OCI-LY3 (cell line): Measurements from ENCODE around the gene ARF1.

Experiments
- H2AFZ ChIP-seq: fragments of 200-600, 300-600 bp; shearing (Covaris generic); 2 replicates; pipeline ENCODE4 v1.6.0; 2014; ENCODE audit warnings: antibody characterized with exemption, low read depth, low read length
- H3K27ac ChIP-seq: fragments of 200-600, 300-600 bp; sonication (generic); 2 replicates; pipeline ENCODE4 v1.5.1; 2014; ENCODE audit warnings: mild to moderate bottlenecking, low read length, moderate library complexity, mixed read lengths
- H3K27me3 ChIP-seq: fragments of 200-600, 300-600 bp; sonication (generic); 2 replicates; pipeline ENCODE4 v1.6.1; 2014; ENCODE audit warnings: low read depth, low read length, mixed read lengths
- H3K36me3 ChIP-seq: fragments of 200-600, 300-600 bp; sonication (generic); replicated peaks from 2 replicates; pipeline ENCODE3; 2014; ENCODE audit warnings: low read depth, low read length, mixed read lengths
- H3K4me1 ChIP-seq: fragments of 300-600, 200-600 bp; sonication (generic); 2 replicates; pipeline ENCODE4 v1.6.1; 2014; ENCODE audit warnings: low read length, mixed read lengths
- H3K4me2 ChIP-seq: fragments of 200-600, 300-600 bp; sonication (generic); 2 replicates; pipeline ENCODE4 v1.6.1; 2014; ENCODE audit warnings: low read length, mixed read lengths
- H3K4me3 ChIP-seq: fragments of 300-600, 200-600 bp; sonication (generic); 2 replicates; pipeline ENCODE4 v1.5.1; 2014; ENCODE audit warnings: antibody characterized with exemption, mild to moderate bottlenecking, low read length, moderate library complexity
- H3K79me2 ChIP-seq: fragments of 300-600, 200-600 bp; shearing (Covaris generic); 2 replicates; pipeline ENCODE4 v1.6.1; 2014; ENCODE audit warnings: mild to moderate bottlenecking, low read length, mixed read lengths
- H3K9ac ChIP-seq: fragments of 300-600, 200-600 bp; shearing (Covaris generic); 2 replicates; pipeline ENCODE4 v1.6.0; 2014; ENCODE audit warnings: mild to moderate bottlenecking, low read length, moderate library complexity
- H3K9me3 ChIP-seq: fragments of 200-600, 300-600 bp; shearing (Covaris generic); 2 replicates; pipeline ENCODE4 v1.6.1; 2014; ENCODE audit warnings: low read length, mixed read lengths; ENCODE audit not compliant: insufficient read depth
- H4K20me1 ChIP-seq: fragments of 200-600, 300-600 bp; sonication (generic); 2 replicates; pipeline ENCODE4 v1.6.1; 2016; ENCODE audit warnings: low read length, mixed read lengths; ENCODE audit not compliant: insufficient read depth
- CTCF ChIP-seq: fragments of 200-600, 300-600 bp; sonication (generic); IDR thresholded peaks from 2 replicates; pipeline ENCODE4 v1.5.1; 2014; ENCODE audit warnings: antibody characterized with exemption, low read length, low read depth
- EZH2phosphoT487 ChIP-seq: fragments of 200-600 bp; shearing (Covaris generic); IDR thresholded peaks from 2 replicates; pipeline ENCODE4 v1.6.1; 2018; ENCODE audit warnings: antibody characterized with exemption, mixed run types, low read depth

ARF1 gene

GRCh38 chr1:228123505-228123904 is 41.0 kb downstream of the ARF1 start:
- Histone ChIP-seq H3K4me3 (no peak overlapping the region), H4K20me1 (no peaks in the 10 kb centered on the region), H3K9ac (no peak overlapping the region), H3K79me2 (no peaks in the 10 kb centered on the region), H3K9me3 (0 out of 2 replicates have a peak, but pooled peaks cover 1% of the 10 kb centered on the region), H3K27ac (no peak overlapping the region), H3K4me2 (no peak overlapping the region), H2AFZ (no peak overlapping the region), H3K36me3 (no peaks in the 10 kb centered on the region), H3K4me1 (peaks cover 5% of the 10 kb centered on the region; the same call in 1 of the 2 replicates), H3K27me3 (no peaks in the 10 kb centered on the region; the same call in 1 of the 2 replicates)
- TF ChIP-seq EZH2phosphoT487 (no peak), CTCF (no peak)

GRCh38 chr1:228125185-228125584 is 42.7 kb downstream of the ARF1 start:
- Histone ChIP-seq H3K27ac (no peak overlapping the region), H2AFZ (no peak overlapping the region), H3K9ac (no peak overlapping the region), H3K4me1 (peaks cover 5% of the 10 kb centered on the region; the same call in 1 of the 2 replicates), H3K4me2 (no peak overlapping the region), H3K9me3 (no peaks in the 10 kb centered on the region), H3K27me3 (no peaks in the 10 kb centered on the region; the same call in 1 of the 2 replicates), H3K36me3 (no peaks in the 10 kb centered on the region), H3K79me2 (no peaks in the 10 kb centered on the region), H3K4me3 (no peak overlapping the region), H4K20me1 (no peaks in the 10 kb centered on the region)
- TF ChIP-seq EZH2phosphoT487 (no peak), CTCF (no peak)

GRCh38 chr1:228131766-228132165 is 49.3 kb downstream of the ARF1 start:
- H3K36me3 ChIP-seq = no peaks in the 10 kb centered on the region
- no peak overlapping the region for H3K9ac ChIP-seq
- H3K9me3 ChIP-seq = no peaks in the 10 kb centered on the region
- H3K4me1 ChIP-seq = peaks cover 3% of the 10 kb centered on the region; the same call in 1 of the 2 replicates
- no peak overlapping the region for H3K4me2 ChIP-seq
- H4K20me1 ChIP-seq = no peaks in the 10 kb centered on the region
- TF ChIP-seq EZH2phosphoT487 (no peak), CTCF (no peak)
- H3K4me3 ChIP-seq = no peak overlapping the region
- no peak overlapping the region for H3K27ac ChIP-seq
- H2AFZ ChIP-seq = no peak overlapping the region
- H3K27me3 ChIP-seq = peaks cover 17% of the 10 kb centered on the region
- no peaks in the 10 kb centered on the region for H3K79me2 ChIP-seq

- no peaks in the 10 kb centered on the region for H3K9me3 ChIP-seq
- no peaks in the 10 kb centered on the region for H4K20me1 ChIP-seq
- H3K4me3 ChIP-seq = no peak overlapping the region
- TF ChIP-seq CTCF = no peak
- TF ChIP-seq EZH2phosphoT487 = no peak
- no peak overlapping the region for H3K4me2 ChIP-seq
- no peaks in the 10 kb centered on the region for H3K36me3 ChIP-seq
- H3K4me1 ChIP-seq = peaks cover 12% of the 10 kb centered on the region
- peaks cover 19% of the 10 kb centered on the region for H3K27me3 ChIP-seq
- no peak overlapping the region for H3K27ac ChIP-seq
- H3K9ac ChIP-seq = no peak overlapping the region
- H3K79me2 ChIP-seq = no peaks in the 10 kb centered on the region
- H2AFZ ChIP-seq = no peak overlapping the region
Observed at GRCh38 chr1:228134591-228134990, 52.1 kb downstream of the ARF1 start.
